Subcutaneous abdominal adipose tissue (tissue), 5 donors: Measurements from ENCODE around the gene KEAP1.

Source experiments
- H3K27ac ChIP-seq: one replicate; pipeline ENCODE4 v1.7.0; 2013; ENCODE audit warnings: low read depth, mild to moderate bottlenecking, inconsistent platforms, low read length, moderate library complexity
- H3K27me3 ChIP-seq, 5 donors: one replicate each; pipeline ENCODE4 v1.7.0; 2013; ENCODE audit warnings: low read length in 5 of 5, inconsistent platforms in 1 of 5; ENCODE audit not compliant: control insufficient read depth in 5 of 5, insufficient read depth in 4 of 5
- H3K36me3 ChIP-seq, 5 donors: one replicate each; pipeline ENCODE4 v1.7.0; 2013; ENCODE audit warnings: low read length in 5 of 5; ENCODE audit not compliant: control insufficient read depth in 5 of 5, insufficient read depth in 5 of 5
- H3K4me1 ChIP-seq, 5 donors: one replicate each; pipeline ENCODE4 v1.7.0; 2013; ENCODE audit warnings: low read length in 5 of 5, mild to moderate bottlenecking in 3 of 5, moderate library complexity in 1 of 5; ENCODE audit not compliant: control insufficient read depth in 5 of 5, insufficient read depth in 5 of 5
- H3K4me3 ChIP-seq, 5 donors: one replicate each; pipeline ENCODE4 v1.7.0; 2013; ENCODE audit warnings: low read length in 5 of 5, low read depth in 1 of 5
- H3K9ac ChIP-seq, 5 donors: one replicate each; pipeline ENCODE4 v1.7.0; 2013; ENCODE audit warnings: low read length in 5 of 5, mild to moderate bottlenecking in 4 of 5, moderate library complexity in 3 of 5
- H3K9me3 ChIP-seq, 5 donors: one replicate each; pipeline ENCODE4 v1.7.0; 2013; ENCODE audit warnings: low read length in 5 of 5; ENCODE audit not compliant: control insufficient read depth in 5 of 5
- donor health status: healthy.
- donor health status: healthy.
- donor health status: healthy.
- donor health status: healthy.
- donor health status: healthy.

The KEAP1 gene

DNA sequence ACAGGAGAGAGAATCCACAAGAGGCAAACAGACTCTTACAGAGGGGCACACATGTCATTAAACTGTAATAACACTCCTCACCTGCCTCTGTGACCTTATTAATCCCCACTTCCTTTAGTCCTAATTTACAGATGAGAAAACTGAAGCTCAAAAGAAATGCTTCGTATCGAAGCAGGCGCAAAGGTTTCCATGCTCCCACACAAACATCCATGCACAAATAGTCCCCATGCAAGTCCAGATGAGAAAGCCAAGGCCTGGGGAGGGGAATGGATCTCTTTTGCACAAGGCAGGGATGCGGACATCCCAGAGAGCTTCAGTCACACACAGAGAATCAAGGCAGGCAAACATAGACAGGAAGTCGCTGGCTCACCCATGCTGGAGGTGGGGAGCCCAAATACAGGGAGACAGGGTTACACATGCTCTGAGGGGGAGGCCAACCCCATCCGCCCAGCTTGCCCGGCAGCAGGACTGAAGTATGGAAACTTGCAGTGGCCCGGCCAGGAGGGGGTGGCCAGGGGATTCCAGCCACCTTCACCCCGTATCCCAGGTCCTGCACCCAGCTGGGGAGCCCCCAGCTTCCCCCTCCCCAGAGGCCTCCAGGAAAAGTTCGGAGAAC lies 13.6 kb upstream of the KEAP1 start:
- Histone ChIP-seq H3K4me1 (peaks cover 0 to 31% (median 20%) of the 10 kb centered on the region in 5 donors), H3K27me3 (peaks cover 36 to 71% (median 51%) of the 10 kb centered on the region in 5 donors), H3K4me3 (peak overlapping the region in 2 of 5 donors; percentile 44 to 56), H3K27ac (no peak overlapping the region), H3K9me3 (no peaks in the 10 kb centered on the region), H3K36me3 (no peaks in the 10 kb centered on the region), H3K9ac (no peak overlapping the region)

- Histone ChIP-seq H3K9ac (no peak overlapping the region), H3K36me3 (no peaks in the 10 kb centered on the region), H3K9me3 (no peaks in the 10 kb centered on the region), H3K4me1 (peaks cover 0 to 31% (median 20%) of the 10 kb centered on the region in 5 donors), H3K27me3 (peaks cover 36 to 71% (median 51%) of the 10 kb centered on the region in 5 donors), H3K27ac (no peak overlapping the region), H3K4me3 (no peak overlapping the region)
Observed at GRCh38 chr19:10516064-10516385, 12.9 kb upstream of the KEAP1 start.

GRCh38 chr19:10514211-10515145 lies 11.3 kb upstream of the KEAP1 start:
- Histone ChIP-seq H3K27me3 (peaks cover 35 to 70% (median 51%) of the 10 kb centered on the region in 5 donors), H3K27ac (no peak overlapping the region), H3K36me3 (no peaks in the 10 kb centered on the region), H3K4me1 (peaks cover 0 to 37% (median 20%) of the 10 kb centered on the region in 5 donors), H3K9ac (no peak overlapping the region), H3K4me3 (no peak overlapping the region), H3K9me3 (no peaks in the 10 kb centered on the region)

- H3K4me3 ChIP-seq = no peak overlapping the region
- H3K27ac ChIP-seq = no peak overlapping the region
- H3K36me3 ChIP-seq = no peaks in the 10 kb centered on the region
- H3K4me1 ChIP-seq = peaks cover 0 to 30% (median 14%) of the 10 kb centered on the region in 5 donors
- H3K27me3 ChIP-seq = peaks cover 27 to 58% (median 40%) of the 10 kb centered on the region in 5 donors
- H3K9ac ChIP-seq = no peak overlapping the region
- no peaks in the 10 kb centered on the region for H3K9me3 ChIP-seq
Observed at GRCh38 chr19:10513223-10513622, 10.1 kb upstream of the KEAP1 start.

DNA sequence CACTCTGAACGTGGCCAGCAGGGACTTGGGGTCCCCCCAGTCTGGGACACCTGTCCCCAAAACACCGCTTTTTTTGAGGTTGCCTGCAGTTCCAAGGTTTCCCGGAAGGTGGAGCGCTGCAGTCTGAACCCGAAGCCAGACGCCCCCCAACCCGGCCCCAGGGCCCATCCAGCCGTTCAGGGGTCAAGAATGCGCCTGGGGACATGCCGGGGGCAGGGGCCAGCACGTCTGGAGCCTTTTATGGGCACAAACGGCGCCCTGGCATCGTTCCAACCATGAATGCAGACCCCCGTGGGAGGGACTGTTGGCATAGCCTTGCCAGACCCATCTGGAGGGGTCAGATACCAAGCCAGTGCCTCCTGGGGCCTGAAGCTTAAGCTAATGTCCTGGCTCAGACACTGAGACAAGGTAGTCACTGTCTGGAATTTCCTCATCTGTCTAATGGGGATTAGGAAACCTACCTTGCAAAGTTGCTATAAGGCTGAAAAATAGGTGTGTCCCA lies 7.2 kb upstream of the KEAP1 start:
- Histone ChIP-seq H3K27ac (no peak overlapping the region), H3K9me3 (no peaks in the 10 kb centered on the region), H3K27me3 (peaks cover 19 to 30% (median 23%) of the 10 kb centered on the region in 5 donors), H3K36me3 (no peaks in the 10 kb centered on the region), H3K4me1 (peaks cover 0 to 20% (median 2%) of the 10 kb centered on the region in 5 donors), H3K4me3 (no peak overlapping the region), H3K9ac (no peak overlapping the region)

DNA sequence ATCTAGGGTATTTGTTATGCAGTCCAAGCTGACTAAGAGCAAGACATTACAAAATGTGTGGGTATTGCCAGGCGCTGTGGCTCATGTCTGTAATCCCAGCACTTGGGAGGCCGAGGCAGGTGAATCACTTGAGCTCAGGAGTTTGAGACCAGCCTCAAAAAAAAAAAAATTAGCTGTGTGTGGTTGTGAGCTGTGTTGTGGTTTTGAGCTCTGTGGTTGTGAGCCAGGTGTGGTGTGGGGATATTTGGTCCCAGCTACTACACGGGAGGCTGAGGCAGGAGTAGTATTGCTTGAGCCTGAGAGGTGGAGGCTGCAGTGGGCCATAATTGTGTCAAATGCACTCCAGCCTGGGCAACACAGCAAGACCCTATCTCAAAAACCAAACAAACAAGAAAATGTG lies 5.6 kb upstream of the KEAP1 start:
- no peaks in the 10 kb centered on the region for H3K9me3 ChIP-seq
- H3K27me3 ChIP-seq = peaks cover 5 to 15% (median 9%) of the 10 kb centered on the region in 5 donors
- peaks cover 0 to 12% (median 2%) of the 10 kb centered on the region in 5 donors for H3K4me1 ChIP-seq
- H3K36me3 ChIP-seq = no peaks in the 10 kb centered on the region
- no peak overlapping the region for H3K27ac ChIP-seq
- H3K9ac ChIP-seq = no peak overlapping the region
- H3K4me3 ChIP-seq = no peak overlapping the region

DNA sequence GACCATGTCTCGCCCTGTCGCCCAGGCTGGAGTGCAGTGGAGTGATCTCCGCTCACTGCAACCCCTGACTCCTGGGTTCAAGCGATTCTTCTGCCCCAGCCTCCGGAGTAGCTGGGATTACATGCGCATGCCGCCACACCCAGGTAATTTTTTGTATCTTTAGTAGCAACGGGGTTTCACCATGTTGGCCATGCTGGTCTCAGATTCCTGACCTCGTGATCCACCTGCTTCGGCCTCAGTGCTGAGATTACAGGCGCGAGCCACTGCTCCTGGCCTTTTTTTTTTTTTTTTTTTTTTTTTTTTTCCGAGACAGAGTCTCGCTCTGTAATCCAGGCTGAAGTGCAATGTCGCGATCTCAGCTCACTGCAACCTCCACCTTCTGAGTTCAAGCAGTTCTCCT lies 4.9 kb upstream of the KEAP1 start:
- Histone ChIP-seq H3K36me3 (no peaks in the 10 kb centered on the region), H3K9me3 (no peaks in the 10 kb centered on the region), H3K4me1 (peaks cover 0 to 19% (median 7%) of the 10 kb centered on the region in 5 donors), H3K27ac (no peak overlapping the region), H3K27me3 (peaks cover 0 to 9% (median 2%) of the 10 kb centered on the region in 5 donors), H3K9ac (no peak overlapping the region), H3K4me3 (no peak overlapping the region)

GRCh38 chr19:10505583-10506229 lies 2.5 kb upstream of the KEAP1 start:
- peak overlapping the region in 3 of 5 donors; percentile 2 to 22 (median 8) for H3K4me3 ChIP-seq

DNA sequence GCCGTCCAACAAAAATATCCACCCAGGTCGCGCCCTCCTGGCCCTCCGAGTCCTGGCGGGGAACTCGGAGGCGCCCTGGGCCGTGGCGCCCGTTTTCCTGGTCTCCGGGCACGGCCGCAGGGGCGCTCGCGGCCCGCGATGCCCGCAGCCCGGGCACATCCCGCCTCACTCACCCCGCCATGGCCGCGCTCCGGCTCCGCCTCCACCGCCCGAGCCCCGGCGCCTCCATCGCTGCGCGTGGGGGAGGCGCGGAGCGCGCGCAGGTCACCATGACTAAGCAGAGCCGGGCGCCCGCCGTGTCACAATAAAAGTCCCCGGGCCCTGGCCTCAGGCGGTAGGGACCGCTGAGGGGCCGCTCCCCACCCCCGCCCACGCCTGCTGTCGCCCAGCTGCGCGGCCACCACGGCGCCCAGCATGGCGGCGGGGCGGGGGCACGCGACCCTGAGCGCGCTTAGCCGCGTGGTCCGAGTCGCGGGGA lies 593 bp downstream of the KEAP1 start:
- Histone ChIP-seq H3K4me1 (peaks cover 4 to 55% (median 44%) of the 10 kb centered on the region in 5 donors), H3K27me3 (no peaks in the 10 kb centered on the region), H3K9ac (peak overlapping the region; percentile 63 to 97 (median 95)), H3K9me3 (no peaks in the 10 kb centered on the region), H3K4me3 (peak overlapping the region in 4 of 5 donors; percentile 77 to 93 (median 86)), H3K36me3 (peaks cover 0 to 12% (median 9%) of the 10 kb centered on the region in 5 donors), H3K27ac (peak overlapping the region; percentile 91)

More at GRCh38 chr19:10505583-10506229, 2.5 kb upstream of the KEAP1 start:
- Histone ChIP-seq H3K9ac (no peak overlapping the region), H3K9me3 (no peaks in the 10 kb centered on the region), H3K27ac (no peak overlapping the region), H3K27me3 (peaks cover 0 to 6% (median 0%) of the 10 kb centered on the region in 5 donors), H3K4me1 (peaks cover 2 to 34% (median 16%) of the 10 kb centered on the region in 5 donors), H3K36me3 (no peaks in the 10 kb centered on the region)
